HepG2 (cell line): ENCODE measurements around the gene ARL8B. TPM values are rescaled to one million over a fixed set of nuclear protein-coding genes. Genes with fewer than 3 reads are reported as not detected.

ENCODE experiments used
- KMT2B ChIP-seq: IDR thresholded peaks from 2 replicates; pipeline ENCODE4 v1.6.1; 2016; ENCODE audit warnings: missing genetic modification reagents, missing compliant biosample characterization
- RBM39 ChIP-seq: fragments of 200-400 bp; formaldehyde crosslinking; IDR thresholded peaks from one replicate; pipeline ENCODE4 v1.6.1; 2018; ENCODE audit warnings: antibody characterized with exemption, mild to moderate bottlenecking, low read depth, low read length; ENCODE audit not compliant: poor library complexity, severe bottlenecking
- SPEN ChIP-seq: sonication (generic); formaldehyde crosslinking; IDR thresholded peaks from 2 replicates; pipeline ENCODE4 v1.5.1; 2020; ENCODE audit warnings: low read depth, mild to moderate bottlenecking, missing genetic modification reagents
- TGIF2 ChIP-seq: IDR thresholded peaks from 2 replicates; pipeline ENCODE4 v1.6.1; 2016; ENCODE audit warnings: control low read depth, missing compliant biosample characterization
- ZMAT3 ChIP-seq: sonication (generic); formaldehyde crosslinking; conservative IDR thresholded peaks from 2 replicates; pipeline ENCODE4 v1.7.0; 2021; ENCODE audit warnings: missing genetic modification reagents
- ZNF12 ChIP-seq: sonication (generic); formaldehyde crosslinking; IDR thresholded peaks from 2 replicates; pipeline ENCODE4 v1.5.0; 2020; ENCODE audit warnings: missing genetic modification reagents
- ZNF431 ChIP-seq: sonication (generic); formaldehyde crosslinking; IDR thresholded peaks from 2 replicates; pipeline ENCODE4 v1.9.0; 2022; ENCODE audit warnings: missing genetic modification reagents, low read depth, mild to moderate bottlenecking, borderline replicate concordance
- ZNF709 ChIP-seq: sonication (generic); formaldehyde crosslinking; IDR thresholded peaks from 2 replicates; pipeline ENCODE4 v1.5.0; 2020; ENCODE audit warnings: mild to moderate bottlenecking, missing genetic modification reagents
- ZNF792 ChIP-seq: IDR thresholded peaks from 2 replicates; pipeline ENCODE4 v1.6.1; 2016
- ZNF816 ChIP-seq: sonication (generic); formaldehyde crosslinking; IDR thresholded peaks from 2 replicates; pipeline ENCODE4 v1.8.0; 2022; ENCODE audit warnings: missing genetic modification reagents, mild to moderate bottlenecking, borderline replicate concordance
- ZNF879 ChIP-seq: sonication (generic); formaldehyde crosslinking; IDR thresholded peaks from 2 replicates; pipeline ENCODE4 v1.8.1; 2023; ENCODE audit warnings: missing genetic modification reagents
- ZSCAN29 ChIP-seq: sonication (generic); formaldehyde crosslinking; conservative IDR thresholded peaks from 2 replicates; pipeline ENCODE4 v1.4.0; 2020; ENCODE audit warnings: mild to moderate bottlenecking, missing genetic modification reagents
- polyA plus RNA-seq, 8 experiments: library from polyadenylated mRNA; depleted of rRNA in 3 of 8; stranded (reverse) in 7 of 8; unstranded in 1 of 8; fragments of >200 nt; fragmentation: Illumina TruSeq in 4 of 8; extraction: Trizol in 4 of 8; gene quantifications; 2 replicates each; pipeline versions ENCODE4 v1.2.1 to v1.2.3, GENCODE V29; 2011 to 2016; ENCODE audit warnings: low read depth in 4 of 8, missing spikeins in 1 of 8, mixed read lengths in 1 of 8; ENCODE audit not compliant: insufficient read depth in 1 of 8
- total RNA-seq, 5 experiments: library from RNA; depleted of rRNA; stranded (reverse); fragments of >200 nt; fragmentation: Illumina TruSeq; extraction: Trizol; gene quantifications; 2 replicates each; pipeline ENCODE4 v1.2.3, GENCODE V29; 2016; ENCODE audit warnings: low read depth in 1 of 5
- TF ChIP-seq, protein P1 (sequence below): sonication (generic); IDR thresholded peaks from 2 replicates; pipeline ENCODE4 v1.6.1; 2016; ENCODE audit warnings: low read depth, borderline replicate concordance
- TF ChIP-seq, protein P2 (sequence below): sonication (generic); formaldehyde crosslinking; conservative IDR thresholded peaks from 2 replicates; pipeline ENCODE4 v1.4.0; 2020; ENCODE audit warnings: missing genetic modification reagents
- TF ChIP-seq, protein P3 (sequence below), 2 experiments: sonication (generic) in 1 of 2; formaldehyde crosslinking in 1 of 2; IDR thresholded peaks; 2 replicates each; pipeline versions ENCODE4 v1.5.1 to v1.6.1; 2011 to 2020; ENCODE audit warnings: borderline replicate concordance in 1 of 2, low read depth in 1 of 2, low read length in 1 of 2, mild to moderate bottlenecking in 1 of 2, missing genetic modification reagents in 1 of 2, moderate library complexity in 1 of 2

ARL8B gene
- total and polyA plus RNA-seq, 2 of the 13 experiments (the other 11 are each of a cell fraction or from before 2014, with no cell fraction given): 23.5 to 30.4 TPM

GRCh38 chr3:5187156-5187919 lies 65.2 kb downstream of the ARL8B start, which contains the start of gene EDEM1 (continued):
- TF ChIP-seq ZNF431 (CRISPR knock-in tag): no peak
- 0 out of 2 replicates have a peak, but pooled peaks have one; percentile 21 for TF ChIP-seq ZNF12 (CRISPR knock-in tag)
- TF ChIP-seq, protein P1, sequence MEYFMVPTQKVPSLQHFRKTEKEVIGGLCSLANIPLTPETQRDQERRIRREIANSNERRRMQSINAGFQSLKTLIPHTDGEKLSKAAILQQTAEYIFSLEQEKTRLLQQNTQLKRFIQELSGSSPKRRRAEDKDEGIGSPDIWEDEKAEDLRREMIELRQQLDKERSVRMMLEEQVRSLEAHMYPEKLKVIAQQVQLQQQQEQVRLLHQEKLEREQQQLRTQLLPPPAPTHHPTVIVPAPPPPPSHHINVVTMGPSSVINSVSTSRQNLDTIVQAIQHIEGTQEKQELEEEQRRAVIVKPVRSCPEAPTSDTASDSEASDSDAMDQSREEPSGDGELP: 0 out of 2 replicates have a peak, but pooled peaks have one; percentile 27
- 0 out of 2 replicates have a peak, but pooled peaks have one; percentile 37 for TF ChIP-seq SPEN (CRISPR knock-in tag)
- no peak for TF ChIP-seq ZSCAN29 (CRISPR knock-in tag)
- peak; percentile 49; the same call in 1 of the 2 replicates for TF ChIP-seq KMT2B (CRISPR knock-in tag)
- TF ChIP-seq, protein P2, sequence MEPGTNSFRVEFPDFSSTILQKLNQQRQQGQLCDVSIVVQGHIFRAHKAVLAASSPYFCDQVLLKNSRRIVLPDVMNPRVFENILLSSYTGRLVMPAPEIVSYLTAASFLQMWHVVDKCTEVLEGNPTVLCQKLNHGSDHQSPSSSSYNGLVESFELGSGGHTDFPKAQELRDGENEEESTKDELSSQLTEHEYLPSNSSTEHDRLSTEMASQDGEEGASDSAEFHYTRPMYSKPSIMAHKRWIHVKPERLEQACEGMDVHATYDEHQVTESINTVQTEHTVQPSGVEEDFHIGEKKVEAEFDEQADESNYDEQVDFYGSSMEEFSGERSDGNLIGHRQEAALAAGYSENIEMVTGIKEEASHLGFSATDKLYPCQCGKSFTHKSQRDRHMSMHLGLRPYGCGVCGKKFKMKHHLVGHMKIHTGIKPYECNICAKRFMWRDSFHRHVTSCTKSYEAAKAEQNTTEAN: peak; percentile 32; the same call in 1 of the 2 replicates
- TF ChIP-seq ZNF816 (CRISPR knock-in tag): 0 out of 2 replicates have a peak, but pooled peaks have one; percentile 48
- TF ChIP-seq ZMAT3: peak; percentile 46; the same call in 1 of the 2 replicates
- no peak for TF ChIP-seq ZNF709
- TF ChIP-seq TGIF2 (CRISPR knock-in tag): peak; percentile 64; the same call in 1 of the 2 replicates
- TF ChIP-seq, protein P3, sequence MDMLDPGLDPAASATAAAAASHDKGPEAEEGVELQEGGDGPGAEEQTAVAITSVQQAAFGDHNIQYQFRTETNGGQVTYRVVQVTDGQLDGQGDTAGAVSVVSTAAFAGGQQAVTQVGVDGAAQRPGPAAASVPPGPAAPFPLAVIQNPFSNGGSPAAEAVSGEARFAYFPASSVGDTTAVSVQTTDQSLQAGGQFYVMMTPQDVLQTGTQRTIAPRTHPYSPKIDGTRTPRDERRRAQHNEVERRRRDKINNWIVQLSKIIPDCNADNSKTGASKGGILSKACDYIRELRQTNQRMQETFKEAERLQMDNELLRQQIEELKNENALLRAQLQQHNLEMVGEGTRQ (IDR thresholded peaks at IDR 0.05; ENCODE audit: low read depth, low read length): no peak
- TF ChIP-seq, protein P3 (CRISPR knock-in tag; IDR thresholded peaks at IDR 0.05; ENCODE audit: borderline replicate concordance): no peak
- TF ChIP-seq ZNF879: no peak
- peak; percentile 70 for TF ChIP-seq RBM39
- TF ChIP-seq ZNF792 (CRISPR knock-in tag): peak; percentile 34; the same call in 1 of the 2 replicates
- TF ChIP-seq, all 625 proteins: peak for 141
